Lower leg skin (tissue), 4 donors: ENCODE data around the gene PABPN1L. TPM values are rescaled to one million over a fixed set of nuclear protein-coding genes. Genes with fewer than 3 reads are reported as not detected.

Experiments
- DNase-seq, 2 donors: peaks; one replicate each; pipeline ENCODE4 v3.0.0-alpha.2; 2019; ENCODE audit warnings: low spot score in 2 of 2
- H3K4me3 ChIP-seq: fragments of 200-600 bp; sonication (generic); 2 replicates; pipeline ENCODE4 v1.5.1; 2017; ENCODE audit warnings: mild to moderate bottlenecking, low read depth; ENCODE audit not compliant: poor library complexity, severe bottlenecking
- POLR2A ChIP-seq, 2 donors: fragments of 450-650 bp; IDR thresholded peaks; one replicate each; pipeline ENCODE4 v1.6.1; 2016 to 2017; ENCODE audit warnings: antibody characterized with exemption in 2 of 2, mild to moderate bottlenecking in 1 of 2, moderate library complexity in 1 of 2
- WGBS, 2 donors: methylation state at CpG; one replicate each; pipeline ENCODE4 v1.1.5; 2018; 5-methylcytosine and 5-hydroxymethylcytosine counted together
- intact Hi-C: fragments of 100-400 bp; cut with DNase I; formaldehyde crosslinking; loops from one replicate; pipeline ENCODE4 v1.15.0; 2023; ENCODE audit warnings: low total_unique reads
- total RNA-seq, 4 donors: library from RNA; depleted of rRNA; stranded (reverse); fragments of >200 nt; gene quantifications; one replicate each; pipeline ENCODE4 v1.1.0, GENCODE V29; 2016
- TF ChIP-seq, protein P1 (sequence below), 3 donors: fragments of 450-650 bp; IDR thresholded peaks; one replicate each; pipeline ENCODE4 v1.5.1; 2016; ENCODE audit warnings: antibody characterized with exemption in 3 of 3, mild to moderate bottlenecking in 3 of 3, moderate library complexity in 2 of 3

The PABPN1L gene
- total RNA-seq, 4 donors from 2014 or later, result not detected

DNA sequence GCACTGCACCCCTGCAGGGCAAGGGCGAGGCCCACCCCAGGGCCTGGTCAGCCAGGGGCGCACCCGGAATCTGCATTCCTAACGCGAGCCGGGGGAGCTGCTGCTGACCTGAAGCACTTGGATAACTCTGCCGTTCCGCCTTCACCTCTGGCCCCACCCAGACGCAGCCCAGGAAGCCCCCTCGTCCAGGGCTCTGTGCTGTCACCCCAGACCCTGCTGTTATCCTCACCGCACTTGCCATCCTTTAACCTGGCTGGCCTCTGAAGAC lies 13.3 kb upstream of the PABPN1L start:
- TF ChIP-seq, protein P1, sequence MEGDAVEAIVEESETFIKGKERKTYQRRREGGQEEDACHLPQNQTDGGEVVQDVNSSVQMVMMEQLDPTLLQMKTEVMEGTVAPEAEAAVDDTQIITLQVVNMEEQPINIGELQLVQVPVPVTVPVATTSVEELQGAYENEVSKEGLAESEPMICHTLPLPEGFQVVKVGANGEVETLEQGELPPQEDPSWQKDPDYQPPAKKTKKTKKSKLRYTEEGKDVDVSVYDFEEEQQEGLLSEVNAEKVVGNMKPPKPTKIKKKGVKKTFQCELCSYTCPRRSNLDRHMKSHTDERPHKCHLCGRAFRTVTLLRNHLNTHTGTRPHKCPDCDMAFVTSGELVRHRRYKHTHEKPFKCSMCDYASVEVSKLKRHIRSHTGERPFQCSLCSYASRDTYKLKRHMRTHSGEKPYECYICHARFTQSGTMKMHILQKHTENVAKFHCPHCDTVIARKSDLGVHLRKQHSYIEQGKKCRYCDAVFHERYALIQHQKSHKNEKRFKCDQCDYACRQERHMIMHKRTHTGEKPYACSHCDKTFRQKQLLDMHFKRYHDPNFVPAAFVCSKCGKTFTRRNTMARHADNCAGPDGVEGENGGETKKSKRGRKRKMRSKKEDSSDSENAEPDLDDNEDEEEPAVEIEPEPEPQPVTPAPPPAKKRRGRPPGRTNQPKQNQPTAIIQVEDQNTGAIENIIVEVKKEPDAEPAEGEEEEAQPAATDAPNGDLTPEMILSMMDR (IDR thresholded peaks at IDR 0.05), result no peak
- TF ChIP-seq POLR2A (IDR thresholded peaks at IDR 0.05), result no peak
- intact Hi-C loops, result no loop called here
- no peak overlapping the region for H3K4me3 ChIP-seq
- WGBS, 2 donors, result 42 to 63% methylated on average over 8 to 9 of the region's 11 CpGs
- no peak for DNase-seq

- DNase-seq, result peak in 1 of 2 donors; percentile 39
Measured at GRCh38 chr16:88878967-88879787, 12.7 kb upstream of the PABPN1L start.

DNA sequence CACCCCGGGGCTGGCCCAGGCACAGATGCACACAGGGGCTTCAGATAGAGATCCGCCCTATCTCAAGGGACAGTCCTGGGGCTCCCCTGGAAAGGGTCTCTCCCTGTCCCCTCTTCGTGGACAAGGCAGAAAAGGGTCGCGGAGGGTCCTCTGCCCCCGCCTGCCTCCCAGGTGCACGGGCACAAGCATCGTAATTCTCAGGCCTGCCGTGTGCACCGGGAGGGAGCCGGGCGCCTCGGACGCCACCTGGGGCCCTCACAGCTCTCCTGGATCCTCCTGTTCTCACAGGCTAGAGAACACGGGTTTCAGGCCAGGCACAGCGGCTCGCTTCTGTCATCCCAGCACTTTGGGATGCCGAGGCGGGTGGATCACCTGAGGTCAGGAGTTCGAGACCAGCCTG lies 11.9 kb upstream of the PABPN1L start:
- no peak overlapping the region for H3K4me3 ChIP-seq
- 92 to 95% methylated on average over 16 to 19 of the region's 20 CpGs for WGBS, 2 donors
- intact Hi-C loops, result no loop called here
- no peak for TF ChIP-seq POLR2A (IDR thresholded peaks at IDR 0.05)
- TF ChIP-seq, protein P1 (IDR thresholded peaks at IDR 0.05), result no peak
- no peak for DNase-seq

More at GRCh38 chr16:88878967-88879787, 12.7 kb upstream of the PABPN1L start:
- WGBS, 2 donors, result 84 to 86% methylated on average over 43 to 45 of the region's 45 CpGs
- intact Hi-C loops, result no loop called here
- no peak for TF ChIP-seq POLR2A (IDR thresholded peaks at IDR 0.05)
- TF ChIP-seq, protein P1 (IDR thresholded peaks at IDR 0.05), result no peak
- H3K4me3 ChIP-seq, result no peak overlapping the region

DNA sequence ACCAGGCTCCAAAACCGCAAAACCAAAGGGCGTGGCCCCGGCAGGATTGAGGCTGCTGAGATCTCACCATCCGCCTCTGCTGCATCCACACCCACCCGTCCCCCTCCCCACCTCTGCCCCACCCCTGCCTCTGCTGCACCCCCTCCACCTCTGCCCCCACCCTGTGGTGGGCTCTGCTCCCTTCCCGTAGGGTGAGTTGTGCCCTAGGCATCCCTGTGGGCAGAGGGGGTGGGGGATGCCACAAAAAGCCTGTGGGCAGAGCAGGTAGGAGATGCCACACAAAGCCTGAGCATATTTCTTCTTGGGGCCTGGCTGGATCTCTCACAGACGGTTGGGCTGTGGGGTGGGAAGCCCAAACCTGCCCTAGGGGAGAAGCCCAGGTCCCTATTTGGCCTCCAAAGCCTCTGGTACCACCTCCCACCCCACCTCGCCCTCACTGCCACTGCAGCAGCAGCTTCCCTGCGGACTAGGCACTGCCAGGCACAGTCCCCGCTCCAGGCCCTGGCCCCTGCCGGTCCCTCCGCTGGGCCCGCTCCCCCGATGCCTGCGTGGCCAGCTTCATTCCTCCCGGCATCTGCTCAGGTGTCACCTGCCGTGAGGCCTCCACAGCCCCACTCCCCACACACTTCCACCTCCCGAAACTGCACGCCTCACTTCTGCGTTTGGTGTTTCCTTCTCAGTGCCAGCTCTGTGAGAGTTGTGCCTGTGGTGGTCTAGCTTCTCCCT lies 11.3 kb upstream of the PABPN1L start:
- WGBS, 2 donors, result 88 to 89% methylated on average over 19 of the region's 20 CpGs
- H3K4me3 ChIP-seq, result no peak overlapping the region
- no peak for DNase-seq
- intact Hi-C loops, result no loop called here
- TF ChIP-seq, protein P1 (IDR thresholded peaks at IDR 0.05), result no peak

DNA sequence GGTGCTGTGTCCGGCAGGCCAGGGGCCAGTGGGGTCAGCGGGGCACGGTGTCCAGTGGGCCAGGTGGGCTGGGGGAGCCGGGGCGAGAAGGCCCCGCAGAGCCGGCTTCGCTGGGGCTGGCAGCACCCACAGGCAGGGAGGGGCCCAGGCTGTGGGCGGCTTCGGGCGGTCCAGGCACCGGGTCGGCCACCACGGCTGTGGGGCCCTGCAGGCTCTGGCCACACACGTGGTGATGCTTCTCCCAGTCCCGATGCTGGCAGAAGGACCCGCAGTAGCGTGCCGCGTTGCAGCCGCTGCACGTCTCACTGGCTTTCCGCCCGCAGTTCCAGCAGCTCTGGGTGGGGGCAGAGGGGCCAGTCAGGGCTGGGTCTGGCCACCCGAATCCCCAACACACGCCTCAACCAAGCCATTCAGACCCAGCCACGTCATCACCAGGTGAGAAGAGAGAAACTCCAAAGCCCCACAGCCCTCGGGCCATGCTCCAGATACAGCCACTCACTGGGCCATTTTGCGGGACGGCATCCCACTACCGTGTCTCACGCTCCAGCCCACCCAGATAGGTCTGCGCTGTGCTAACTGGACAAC lies 10.6 kb upstream of the PABPN1L start:
- DNase-seq, result no peak

More for the DNA sequence above, 10.6 kb upstream of the PABPN1L start:
- intact Hi-C loops, result no loop called here
- whole genome bisulfite sequencing, 2 donors, result 77 to 79% methylated on average over 32 of the region's 33 CpGs
- TF ChIP-seq, protein P1 (IDR thresholded peaks at IDR 0.05), result no peak
- TF ChIP-seq POLR2A (IDR thresholded peaks at IDR 0.05), result no peak
- no peak overlapping the region for H3K4me3 ChIP-seq
